Measurements from ENCODE around the gene GPD2.
A peak's percentile ranks its signal among the peaks of the same experiment; 100 is the strongest.

GPD2 gene

GRCh38 chr2:156532989-156533388 lies 96.8 kb downstream of the GPD2 start:
- no peak for DNase-seq

- no peak for DNase-seq
Observed at GRCh38 chr2:156536534-156536933, 100.4 kb downstream of the GPD2 start.

- DNase-seq, result no peak
Observed at GRCh38 chr2:156537141-156537540, 101.0 kb downstream of the GPD2 start.

GRCh38 chr2:156538083-156538504 lies 101.9 kb downstream of the GPD2 start:
- no peak for DNase-seq

- no peak for DNase-seq
Observed at GRCh38 chr2:156539086-156539860, 103.1 kb downstream of the GPD2 start.

- no peak for DNase-seq
Observed at GRCh38 chr2:156540706-156541105, 104.5 kb downstream of the GPD2 start.

- no peak for DNase-seq
Observed at GRCh38 chr2:156541229-156541628, 105.0 kb downstream of the GPD2 start.

- DNase-seq, result no peak
Observed at GRCh38 chr2:156541706-156542105, 105.5 kb downstream of the GPD2 start.

GRCh38 chr2:156548413-156548812 lies 112.2 kb downstream of the GPD2 start:
- DNase-seq, result no peak

- DNase-seq, result no peak
Observed at GRCh38 chr2:156553714-156554442, 117.7 kb downstream of the GPD2 start.

- DNase-seq, result no peak
Observed at GRCh38 chr2:156561326-156561725, 125.1 kb downstream of the GPD2 start.

- peak; percentile 52 to 86 for DNase-seq
Observed at GRCh38 chr2:156562124-156562523, 125.9 kb downstream of the GPD2 start.

GRCh38 chr2:156563994-156564753 lies 128.0 kb downstream of the GPD2 start:
- no peak for DNase-seq

GRCh38 chr2:156565066-156565710 lies 129.0 kb downstream of the GPD2 start:
- DNase-seq, result no peak

GRCh38 chr2:156573710-156574109 lies 137.5 kb downstream of the GPD2 start:
- no peak for DNase-seq

GRCh38 chr2:156574112-156574511 lies 137.9 kb downstream of the GPD2 start:
- no peak for DNase-seq

GRCh38 chr2:156576005-156576404 lies 139.8 kb downstream of the GPD2 start:
- no peak for DNase-seq

- no peak for DNase-seq
Observed at GRCh38 chr2:156580501-156580900, 144.3 kb downstream of the GPD2 start.

GRCh38 chr2:156581280-156581679 lies 145.1 kb downstream of the GPD2 start:
- DNase-seq, result no peak

- no peak for DNase-seq
Observed at GRCh38 chr2:156585457-156585856, 149.3 kb downstream of the GPD2 start.

- DNase-seq, result no peak
Observed at GRCh38 chr2:156586621-156587020, 150.4 kb downstream of the GPD2 start.

GRCh38 chr2:156589381-156590079 lies 153.4 kb downstream of the GPD2 start:
- peak; percentile 23 to 51 for DNase-seq

Measured in NCI-H2081 (cell line).